ENCODE results near the gene HS6ST1.

- TF ChIP-seq EP300 (IDR thresholded peaks at IDR 0.05) = no peak
- no peak for TF ChIP-seq CTCF (IDR thresholded peaks at IDR 0.05)
Measured at GRCh38 chr2:128318776-128319464, at the start of gene HS6ST1.
